K562 (cell line): ENCODE results near the gene BASP1. TPM values are rescaled to one million over a fixed set of nuclear protein-coding genes. Genes with fewer than 3 reads are reported as not detected.

Source experiments
- ATAC-seq: fragments of 200-7000 bp; cut with Tn5 transposase; 3 replicates; pipeline ENCODE4 v1.9.1; 2020; ENCODE audit warnings: moderate library complexity
- BruUV-seq: library from RNA; stranded (reverse); fragments of 400-500 nt; replicated peaks from 2 replicates; lab custom pipeline; 2021; lab: Mats Ljungman, UMichigan
- CTCF ChIA-PET: fragments of 300-600 bp; formaldehyde crosslinking; extraction: SDS; loops from one replicate; lab custom pipeline; 2021; ENCODE audit warnings: low intra/inter-chr PET ratio; lab: Yijun Ruan, JAX
- POLR2A ChIA-PET: fragments of 300-600, 350-650 bp; sonication (Branson Sonifier 250); formaldehyde crosslinking; extraction: SDS; loops from one replicate; lab custom pipeline; 2021; ENCODE audit warnings: antibody characterized with exemption, inconsistent platforms; lab: Yijun Ruan, JAX
- DNase-seq, 4 experiments: peaks; one replicate each; pipeline versions ENCODE4 v3.0.0 to v3.0.0-alpha.2; 2011 to 2018; ENCODE audit warnings: low spot score in 3 of 4, mixed read lengths in 3 of 4; ENCODE audit errors: extremely low read depth in 1 of 4
- FAIRE-seq: peaks from 2 replicates; lab custom pipeline; 2011; peaks lifted over from hg19 to GRCh38; lab: Jason Lieb, UNC
- H2AFZ ChIP-seq: 2 replicates; pipeline ENCODE4 v1.6.0; 2011; ENCODE audit warnings: low read depth, low read length, control low read depth, inconsistent platforms
- H3K27ac ChIP-seq: fragments of 200-600 bp; 3 replicates; pipeline ENCODE4 v1.8.0; 2011; ENCODE audit warnings: low read depth, mild to moderate bottlenecking, control low read depth, inconsistent platforms, low read length, moderate library complexity, mixed read lengths; ENCODE audit errors: extremely low read depth
- H3K27me3 ChIP-seq, 2 experiments: fragments of 300-600 bp in 1 of 2; 2 replicates in 1 of 2; 3 replicates in 1 of 2; pipeline versions ENCODE4 v1.6.0 to v1.8.0; 2011; ENCODE audit warnings: inconsistent platforms in 2 of 2, low read length in 2 of 2, mild to moderate bottlenecking in 1 of 2, mixed read lengths in 1 of 2, moderate library complexity in 1 of 2; ENCODE audit not compliant: control insufficient read depth in 2 of 2, insufficient read depth in 2 of 2
- H3K36me3 ChIP-seq: fragments of 300-600 bp; 3 replicates; pipeline ENCODE4 v1.8.0; 2011; ENCODE audit warnings: mild to moderate bottlenecking, low read length, inconsistent platforms; ENCODE audit not compliant: control insufficient read depth, insufficient read depth
- H3K4me1 ChIP-seq, 2 experiments: fragments of 200-600 bp in 1 of 2; replicated peaks in 1 of 2; 2 replicates in 1 of 2; 3 replicates in 1 of 2; pipeline versions ENCODE4 v1.5.1 to v1.8.0; 2011; ENCODE audit warnings: inconsistent platforms in 2 of 2, low read length in 2 of 2, mild to moderate bottlenecking in 1 of 2, mixed read lengths in 1 of 2, moderate library complexity in 1 of 2; ENCODE audit not compliant: control insufficient read depth in 2 of 2, insufficient read depth in 2 of 2
- H3K4me2 ChIP-seq: 2 replicates; pipeline ENCODE4 v1.6.1; 2011; ENCODE audit warnings: low read length, control low read depth, inconsistent platforms, mixed read lengths; ENCODE audit not compliant: insufficient read depth
- H3K4me3 ChIP-seq: fragments of 200-600 bp; sonication (generic), shearing (Covaris generic); 2 replicates; pipeline ENCODE4 v1.5.1; 2016; ENCODE audit warnings: control low read depth, inconsistent platforms
- H3K79me2 ChIP-seq: fragments of 200-600 bp; 3 replicates; pipeline ENCODE4 v1.8.0; 2011; ENCODE audit warnings: low read length, inconsistent platforms; ENCODE audit not compliant: control insufficient read depth, insufficient read depth
- H3K9ac ChIP-seq, 2 experiments: 2 replicates each; pipeline versions ENCODE4 v1.6.0 to v1.6.1; 2011; ENCODE audit warnings: low read depth in 2 of 2, low read length in 2 of 2, control low read depth in 1 of 2, inconsistent platforms in 1 of 2, mild to moderate bottlenecking in 1 of 2, mixed read lengths in 1 of 2; ENCODE audit not compliant: insufficient read depth in 1 of 2
- H3K9me1 ChIP-seq: one replicate; pipeline ENCODE4 v1.6.0; 2011; ENCODE audit warnings: inconsistent platforms, mild to moderate bottlenecking, low read length, moderate library complexity; ENCODE audit not compliant: control insufficient read depth, insufficient read depth
- H3K9me3 ChIP-seq: replicated peaks from 2 replicates; pipeline ENCODE4 v1.5.1; 2011; ENCODE audit warnings: low read depth, low read length, inconsistent platforms; ENCODE audit not compliant: control insufficient read depth, insufficient read depth
- H4K20me1 ChIP-seq: replicated peaks from 2 replicates; pipeline ENCODE4 v1.6.1; 2011; ENCODE audit warnings: low read length, inconsistent platforms, mixed read lengths; ENCODE audit not compliant: control insufficient read depth, insufficient read depth
- ATF3 ChIP-seq, 2 experiments: fragments of 450-650 bp in 1 of 2; sonication (generic) in 1 of 2; formaldehyde crosslinking in 1 of 2; IDR thresholded peaks in 1 of 2; conservative IDR thresholded peaks in 1 of 2; 2 replicates each; pipeline versions ENCODE4 v1.6.1 to v1.8.1; 2016 to 2023; ENCODE audit warnings: mild to moderate bottlenecking in 2 of 2, moderate library complexity in 2 of 2, inconsistent platforms in 1 of 2, missing genetic modification reagents in 1 of 2
- HNRNPK ChIP-seq: fragments of 200-400 bp; formaldehyde crosslinking; IDR thresholded peaks from one replicate; pipeline ENCODE4 v1.6.1; 2018; ENCODE audit warnings: mild to moderate bottlenecking, low read depth, low read length; ENCODE audit not compliant: poor library complexity, severe bottlenecking
- YBX1 ChIP-seq: fragments of 450-650 bp; IDR thresholded peaks from 2 replicates; pipeline ENCODE4 v1.7.1; 2016; ENCODE audit warnings: mild to moderate bottlenecking
- ZBTB40 ChIP-seq, 2 experiments: fragments of 450-650 bp in 1 of 2; sonication (generic) in 1 of 2; formaldehyde crosslinking in 1 of 2; IDR thresholded peaks; 2 replicates each; pipeline versions ENCODE4 v1.7.1 to v1.9.0; 2016 to 2022; ENCODE audit warnings: inconsistent platforms in 1 of 2, mild to moderate bottlenecking in 1 of 2, missing genetic modification reagents in 1 of 2
- ZC3H11A ChIP-seq: IDR thresholded peaks from 2 replicates; pipeline ENCODE4 v1.6.1; 2012; ENCODE audit warnings: low read depth, low read length, improper control_type of control experiment
- ZFP30 ChIP-seq: fragments of 250-450 bp; sonication (Bioruptor Pico); IDR thresholded peaks from 2 replicates; pipeline ENCODE4 v1.8.0; 2022; ENCODE audit warnings: moderate library complexity, mild to moderate bottlenecking, inconsistent platforms, borderline replicate concordance
- in situ Hi-C: fragments of 300-500 bp; cut with MboI; formaldehyde crosslinking; loops from 4 replicates; pipeline ENCODE4 v1.15.0; 2018; ENCODE audit warnings: inconsistent platforms, mixed read lengths
- intact Hi-C: fragments of 100-400 bp; cut with micrococcal nuclease; formaldehyde crosslinking; loops from 2 replicates; pipeline ENCODE4 v1.14.2; 2022
- polyA plus RNA-seq, 8 experiments: library from polyadenylated mRNA; depleted of rRNA in 4 of 8; stranded (reverse) in 5 of 8; unstranded in 3 of 8; fragments of >200 nt; fragmentation: Nextera tagmentation in 2 of 8; fragmentation: Illumina TruSeq in 1 of 8; extraction: Ambion mirVana in 2 of 8; extraction: Trizol in 1 of 8; gene quantifications; 2 replicates each; pipeline versions ENCODE4 v1.2.1 to v1.2.3, GENCODE V29; 2011 to 2014; ENCODE audit warnings: inconsistent platforms in 1 of 8, missing spikeins in 1 of 8
- total RNA-seq, 7 experiments: library from RNA; depleted of rRNA in 6 of 7; stranded (reverse); fragments of >200 nt in 6 of 7; fragmentation: Illumina TruSeq in 2 of 7; extraction: Trizol in 2 of 7; gene quantifications; 2 replicates each; pipeline versions ENCODE4 v1.2.1 to v1.2.3, GENCODE V29; 2011 to 2021; ENCODE audit warnings: low replicate concordance in 1 of 7
- TF ChIP-seq, protein P1 (sequence below): sonication (generic); formaldehyde crosslinking; IDR thresholded peaks from 2 replicates; pipeline ENCODE4 v1.8.0; 2022; ENCODE audit warnings: mild to moderate bottlenecking, low read depth, missing genetic modification reagents

Gene BASP1
- total and polyA plus RNA-seq, 9 of the 15 experiments (the other 6 are each of a cell fraction or from before 2014, with no cell fraction given), result 0.22 TPM; not detected in 8

- TF ChIP-seq ATF3 (IDR thresholded peaks at IDR 0.05), result no peak
- TF ChIP-seq ATF3 (CRISPR knock-in tag; conservative IDR thresholded peaks at IDR 0.05), result no peak
- TF ChIP-seq, protein P1, sequence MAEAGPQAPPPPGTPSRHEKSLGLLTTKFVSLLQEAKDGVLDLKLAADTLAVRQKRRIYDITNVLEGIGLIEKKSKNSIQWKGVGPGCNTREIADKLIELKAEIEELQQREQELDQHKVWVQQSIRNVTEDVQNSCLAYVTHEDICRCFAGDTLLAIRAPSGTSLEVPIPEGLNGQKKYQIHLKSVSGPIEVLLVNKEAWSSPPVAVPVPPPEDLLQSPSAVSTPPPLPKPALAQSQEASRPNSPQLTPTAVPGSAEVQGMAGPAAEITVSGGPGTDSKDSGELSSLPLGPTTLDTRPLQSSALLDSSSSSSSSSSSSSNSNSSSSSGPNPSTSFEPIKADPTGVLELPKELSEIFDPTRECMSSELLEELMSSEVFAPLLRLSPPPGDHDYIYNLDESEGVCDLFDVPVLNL (CRISPR knock-in tag), result no peak
- TF ChIP-seq ZFP30 (CRISPR knock-in tag), result no peak
- no peak for TF ChIP-seq YBX1
- no peak for TF ChIP-seq ZC3H11A
Measured at GRCh38 chr5:17204133-17204489, 13.3 kb upstream of the BASP1 start (continued).

- Histone ChIP-seq H3K4me3 (no peak overlapping the region), H3K36me3 (no peaks in the 10 kb centered on the region), H3K79me2 (no peaks in the 10 kb centered on the region), H3K27me3 (no peaks in the 10 kb centered on the region; a peak in 1 of 5 replicates), H3K9me1 (no peaks in the 10 kb centered on the region), H4K20me1 (no peaks in the 10 kb centered on the region), H3K4me1 (no peaks in the 10 kb centered on the region), H2AFZ (no peak overlapping the region), H3K4me2 (no peak overlapping the region), H3K27ac (no peak overlapping the region), H3K9ac (no peak overlapping the region), H3K9me3 (no peaks in the 10 kb centered on the region)
- in situ Hi-C loops, result no loop called here
- ChIA-PET CTCF (no interaction called here), POLR2A (no interaction called here)
- intact Hi-C loops, result no loop called here
- ATAC-seq (no peak), DNase-seq (no peak), FAIRE-seq (no peak)
- TF ChIP-seq HNRNPK (no peak), ZBTB40 (IDR thresholded peaks at IDR 0.05) (peak; percentile 88), ZBTB40 (CRISPR knock-in tag; IDR thresholded peaks at IDR 0.05) (no peak)
- BruUV-seq, result no TSS peak
Measured at GRCh38 chr5:17206021-17206420, 11.4 kb upstream of the BASP1 start.
